ENCODE data around the gene GRIK4.

DNA sequence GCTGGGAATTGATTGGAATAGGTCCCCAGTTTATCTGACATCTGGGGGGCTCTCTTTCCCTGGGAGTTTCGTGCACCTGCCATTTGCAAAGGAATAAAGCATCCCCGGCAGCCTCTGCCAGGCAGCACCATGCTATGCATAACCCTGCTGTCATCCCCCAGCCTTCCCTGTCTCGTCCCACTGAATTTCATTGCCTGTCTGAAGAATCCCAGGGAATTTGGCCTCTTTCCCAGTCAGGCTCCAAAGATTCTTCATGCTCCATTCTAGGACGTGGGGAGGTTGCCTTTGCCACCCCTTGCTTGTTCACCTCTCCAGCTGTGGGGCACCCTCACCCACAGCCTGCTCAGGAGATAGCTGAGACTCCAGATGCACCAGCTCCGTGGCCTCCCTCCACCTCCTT, 317.3 kb downstream of the GRIK4 start:
- TF ChIP-seq, protein P1, sequence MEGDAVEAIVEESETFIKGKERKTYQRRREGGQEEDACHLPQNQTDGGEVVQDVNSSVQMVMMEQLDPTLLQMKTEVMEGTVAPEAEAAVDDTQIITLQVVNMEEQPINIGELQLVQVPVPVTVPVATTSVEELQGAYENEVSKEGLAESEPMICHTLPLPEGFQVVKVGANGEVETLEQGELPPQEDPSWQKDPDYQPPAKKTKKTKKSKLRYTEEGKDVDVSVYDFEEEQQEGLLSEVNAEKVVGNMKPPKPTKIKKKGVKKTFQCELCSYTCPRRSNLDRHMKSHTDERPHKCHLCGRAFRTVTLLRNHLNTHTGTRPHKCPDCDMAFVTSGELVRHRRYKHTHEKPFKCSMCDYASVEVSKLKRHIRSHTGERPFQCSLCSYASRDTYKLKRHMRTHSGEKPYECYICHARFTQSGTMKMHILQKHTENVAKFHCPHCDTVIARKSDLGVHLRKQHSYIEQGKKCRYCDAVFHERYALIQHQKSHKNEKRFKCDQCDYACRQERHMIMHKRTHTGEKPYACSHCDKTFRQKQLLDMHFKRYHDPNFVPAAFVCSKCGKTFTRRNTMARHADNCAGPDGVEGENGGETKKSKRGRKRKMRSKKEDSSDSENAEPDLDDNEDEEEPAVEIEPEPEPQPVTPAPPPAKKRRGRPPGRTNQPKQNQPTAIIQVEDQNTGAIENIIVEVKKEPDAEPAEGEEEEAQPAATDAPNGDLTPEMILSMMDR (IDR thresholded peaks at IDR 0.05), result no peak
- TF ChIP-seq ZNF219 (CRISPR knock-in tag; IDR thresholded peaks at IDR 0.05; ENCODE audit: borderline replicate concordance), result no peak
- TF ChIP-seq, protein P2, sequence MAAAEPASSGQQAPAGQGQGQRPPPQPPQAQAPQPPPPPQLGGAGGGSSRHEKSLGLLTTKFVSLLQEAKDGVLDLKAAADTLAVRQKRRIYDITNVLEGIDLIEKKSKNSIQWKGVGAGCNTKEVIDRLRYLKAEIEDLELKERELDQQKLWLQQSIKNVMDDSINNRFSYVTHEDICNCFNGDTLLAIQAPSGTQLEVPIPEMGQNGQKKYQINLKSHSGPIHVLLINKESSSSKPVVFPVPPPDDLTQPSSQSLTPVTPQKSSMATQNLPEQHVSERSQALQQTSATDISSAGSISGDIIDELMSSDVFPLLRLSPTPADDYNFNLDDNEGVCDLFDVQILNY (CRISPR knock-in tag; IDR thresholded peaks at IDR 0.05), result no peak
- TF ChIP-seq ESRRA (CRISPR knock-in tag; IDR thresholded peaks at IDR 0.05; ENCODE audit: borderline replicate concordance), result no peak
- TF ChIP-seq, protein P3, sequence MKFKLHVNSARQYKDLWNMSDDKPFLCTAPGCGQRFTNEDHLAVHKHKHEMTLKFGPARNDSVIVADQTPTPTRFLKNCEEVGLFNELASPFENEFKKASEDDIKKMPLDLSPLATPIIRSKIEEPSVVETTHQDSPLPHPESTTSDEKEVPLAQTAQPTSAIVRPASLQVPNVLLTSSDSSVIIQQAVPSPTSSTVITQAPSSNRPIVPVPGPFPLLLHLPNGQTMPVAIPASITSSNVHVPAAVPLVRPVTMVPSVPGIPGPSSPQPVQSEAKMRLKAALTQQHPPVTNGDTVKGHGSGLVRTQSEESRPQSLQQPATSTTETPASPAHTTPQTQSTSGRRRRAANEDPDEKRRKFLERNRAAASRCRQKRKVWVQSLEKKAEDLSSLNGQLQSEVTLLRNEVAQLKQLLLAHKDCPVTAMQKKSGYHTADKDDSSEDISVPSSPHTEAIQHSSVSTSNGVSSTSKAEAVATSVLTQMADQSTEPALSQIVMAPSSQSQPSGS (CRISPR knock-in tag; IDR thresholded peaks at IDR 0.05; ENCODE audit: borderline replicate concordance, low read depth), result no peak
- no peak for TF ChIP-seq IRF2 (CRISPR knock-in tag; IDR thresholded peaks at IDR 0.05; ENCODE audit: borderline replicate concordance, low read depth)
- TF ChIP-seq NR2C2 (CRISPR knock-in tag; IDR thresholded peaks at IDR 0.05), result no peak
- TF ChIP-seq MYBL2 (CRISPR knock-in tag; IDR thresholded peaks at IDR 0.05), result no peak
- no peak for TF ChIP-seq SP1 (CRISPR knock-in tag; conservative IDR thresholded peaks at IDR 0.05)
- no peak for TF ChIP-seq CBFB (CRISPR knock-in tag; IDR thresholded peaks at IDR 0.05; ENCODE audit: low read depth)
- TF ChIP-seq, protein P4, sequence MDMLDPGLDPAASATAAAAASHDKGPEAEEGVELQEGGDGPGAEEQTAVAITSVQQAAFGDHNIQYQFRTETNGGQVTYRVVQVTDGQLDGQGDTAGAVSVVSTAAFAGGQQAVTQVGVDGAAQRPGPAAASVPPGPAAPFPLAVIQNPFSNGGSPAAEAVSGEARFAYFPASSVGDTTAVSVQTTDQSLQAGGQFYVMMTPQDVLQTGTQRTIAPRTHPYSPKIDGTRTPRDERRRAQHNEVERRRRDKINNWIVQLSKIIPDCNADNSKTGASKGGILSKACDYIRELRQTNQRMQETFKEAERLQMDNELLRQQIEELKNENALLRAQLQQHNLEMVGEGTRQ (CRISPR knock-in tag; IDR thresholded peaks at IDR 0.05), result no peak
- TF ChIP-seq, protein P5, sequence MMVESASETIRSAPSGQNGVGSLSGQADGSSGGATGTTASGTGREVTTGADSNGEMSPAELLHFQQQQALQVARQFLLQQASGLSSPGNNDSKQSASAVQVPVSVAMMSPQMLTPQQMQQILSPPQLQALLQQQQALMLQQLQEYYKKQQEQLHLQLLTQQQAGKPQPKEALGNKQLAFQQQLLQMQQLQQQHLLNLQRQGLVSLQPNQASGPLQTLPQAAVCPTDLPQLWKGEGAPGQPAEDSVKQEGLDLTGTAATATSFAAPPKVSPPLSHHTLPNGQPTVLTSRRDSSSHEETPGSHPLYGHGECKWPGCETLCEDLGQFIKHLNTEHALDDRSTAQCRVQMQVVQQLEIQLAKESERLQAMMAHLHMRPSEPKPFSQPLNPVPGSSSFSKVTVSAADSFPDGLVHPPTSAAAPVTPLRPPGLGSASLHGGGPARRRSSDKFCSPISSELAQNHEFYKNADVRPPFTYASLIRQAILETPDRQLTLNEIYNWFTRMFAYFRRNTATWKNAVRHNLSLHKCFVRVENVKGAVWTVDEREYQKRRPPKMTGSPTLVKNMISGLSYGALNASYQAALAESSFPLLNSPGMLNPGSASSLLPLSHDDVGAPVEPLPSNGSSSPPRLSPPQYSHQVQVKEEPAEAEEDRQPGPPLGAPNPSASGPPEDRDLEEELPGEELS (CRISPR knock-in tag; IDR thresholded peaks at IDR 0.05), result no peak
- TF ChIP-seq ELF4 (CRISPR knock-in tag; IDR thresholded peaks at IDR 0.05; ENCODE audit: low read depth), result no peak
- TF ChIP-seq ZNF423 (CRISPR knock-in tag; IDR thresholded peaks at IDR 0.05), result no peak

Data from WTC11 (cell line).